ENCODE measurements around the gene PXDN.
A peak's percentile ranks its signal among the peaks of the same experiment; 100 is the strongest.

PXDN gene

GRCh38 chr2:1754461-1755170 is 10.3 kb upstream of the PXDN start:
- in situ Hi-C loops (cut with HindIII; ENCODE audit: low sequenced_read_pairs), result no loop called here
- DNase-seq (ENCODE audit: low read depth, low spot score), result no peak
- no peak for TF ChIP-seq CTCF (IDR thresholded peaks at IDR 0.05; ENCODE audit: low read depth, low read length)
- no peak overlapping the region for H3K4me3 ChIP-seq (ENCODE audit: low read depth, low read length)

GRCh38 chr2:1754046-1754445 is 9.7 kb upstream of the PXDN start:
- no peak overlapping the region for H3K4me3 ChIP-seq (ENCODE audit: low read depth, low read length)
- DNase-seq (ENCODE audit: low read depth, low spot score), result no peak
- in situ Hi-C loops (cut with HindIII; ENCODE audit: low sequenced_read_pairs), result no loop called here
- no peak for TF ChIP-seq CTCF (IDR thresholded peaks at IDR 0.05; ENCODE audit: low read depth, low read length)

GRCh38 chr2:1752751-1753150 is 8.4 kb upstream of the PXDN start:
- DNase-seq (ENCODE audit: low read depth, low spot score), result no peak
- in situ Hi-C loops (cut with HindIII; ENCODE audit: low sequenced_read_pairs), result no loop called here
- TF ChIP-seq CTCF (IDR thresholded peaks at IDR 0.05; ENCODE audit: low read depth, low read length), result no peak
- no peak overlapping the region for H3K4me3 ChIP-seq (ENCODE audit: low read depth, low read length)

GRCh38 chr2:1751767-1752725 is 7.7 kb upstream of the PXDN start:
- DNase-seq (ENCODE audit: low read depth, low spot score), result no peak
- no peak for TF ChIP-seq CTCF (IDR thresholded peaks at IDR 0.05; ENCODE audit: low read depth, low read length)
- in situ Hi-C loops (cut with HindIII; ENCODE audit: low sequenced_read_pairs), result no loop called here
- H3K4me3 ChIP-seq (ENCODE audit: low read depth, low read length), result no peak overlapping the region

GRCh38 chr2:1750933-1751766 is 6.8 kb upstream of the PXDN start:
- in situ Hi-C loops (cut with HindIII; ENCODE audit: low sequenced_read_pairs), result no loop called here
- TF ChIP-seq CTCF (IDR thresholded peaks at IDR 0.05; ENCODE audit: low read depth, low read length), result peak; percentile 96
- DNase-seq (ENCODE audit: low read depth, low spot score), result peak; percentile 88
- H3K4me3 ChIP-seq (ENCODE audit: low read depth, low read length), result no peak overlapping the region

GRCh38 chr2:1750270-1750932 is 6.1 kb upstream of the PXDN start:
- no peak overlapping the region for H3K4me3 ChIP-seq (ENCODE audit: low read depth, low read length)
- DNase-seq (ENCODE audit: low read depth, low spot score), result no peak
- TF ChIP-seq CTCF (IDR thresholded peaks at IDR 0.05; ENCODE audit: low read depth, low read length), result no peak
- in situ Hi-C loops (cut with HindIII; ENCODE audit: low sequenced_read_pairs), result no loop called here
